ENCODE measurements around the gene WIPI1.
A peak's percentile ranks its signal among the peaks of the same experiment; 100 is the strongest.

Gene WIPI1

DNA sequence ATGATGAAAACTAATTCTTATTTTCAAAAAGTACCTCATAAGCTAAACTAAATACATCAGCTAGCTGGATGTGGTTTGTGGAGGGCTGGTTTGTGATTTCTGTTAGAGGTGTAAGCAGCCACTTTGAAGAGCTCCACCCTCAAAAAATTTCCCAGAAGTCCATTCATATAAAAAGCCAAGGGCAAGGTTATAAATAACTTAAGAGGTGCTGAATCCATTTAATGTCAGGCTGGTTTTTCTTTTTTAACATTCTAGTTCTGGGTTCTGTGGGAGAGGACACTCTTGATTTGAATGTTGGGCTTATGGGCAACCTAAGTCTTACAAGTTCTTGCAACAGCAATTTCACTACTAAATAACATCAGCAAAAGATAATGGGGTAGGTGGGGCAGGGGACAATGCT is 3.4 kb upstream of the WIPI1 start:
- DNase-seq (ENCODE audit: low read depth in 2 of 2) = no peak

DNA sequence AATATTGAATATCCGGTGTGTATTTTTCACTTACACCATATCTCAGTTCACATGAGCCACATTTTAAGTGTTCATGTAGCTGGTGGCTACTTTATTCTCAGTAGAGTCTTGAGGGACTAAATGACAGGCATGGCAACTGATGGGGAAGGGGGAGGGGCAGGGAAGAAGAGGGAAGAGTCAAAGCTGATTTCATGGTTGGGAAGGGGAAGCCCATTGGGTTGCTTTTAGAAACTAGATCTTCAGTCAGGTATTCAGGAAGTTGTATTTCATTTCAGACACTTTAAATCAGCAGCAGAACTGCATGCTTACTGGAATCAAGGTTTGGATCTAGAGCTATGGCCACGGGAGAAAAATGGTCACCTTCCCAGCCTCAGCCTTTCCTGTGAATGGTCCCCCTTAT is 2.9 kb upstream of the WIPI1 start:
- no peak for DNase-seq (ENCODE audit: low read depth in 2 of 2)

GRCh38 chr17:68459037-68459639 is 1.8 kb upstream of the WIPI1 start:
- DNase-seq (ENCODE audit: low read depth in 2 of 2) = no peak

DNA sequence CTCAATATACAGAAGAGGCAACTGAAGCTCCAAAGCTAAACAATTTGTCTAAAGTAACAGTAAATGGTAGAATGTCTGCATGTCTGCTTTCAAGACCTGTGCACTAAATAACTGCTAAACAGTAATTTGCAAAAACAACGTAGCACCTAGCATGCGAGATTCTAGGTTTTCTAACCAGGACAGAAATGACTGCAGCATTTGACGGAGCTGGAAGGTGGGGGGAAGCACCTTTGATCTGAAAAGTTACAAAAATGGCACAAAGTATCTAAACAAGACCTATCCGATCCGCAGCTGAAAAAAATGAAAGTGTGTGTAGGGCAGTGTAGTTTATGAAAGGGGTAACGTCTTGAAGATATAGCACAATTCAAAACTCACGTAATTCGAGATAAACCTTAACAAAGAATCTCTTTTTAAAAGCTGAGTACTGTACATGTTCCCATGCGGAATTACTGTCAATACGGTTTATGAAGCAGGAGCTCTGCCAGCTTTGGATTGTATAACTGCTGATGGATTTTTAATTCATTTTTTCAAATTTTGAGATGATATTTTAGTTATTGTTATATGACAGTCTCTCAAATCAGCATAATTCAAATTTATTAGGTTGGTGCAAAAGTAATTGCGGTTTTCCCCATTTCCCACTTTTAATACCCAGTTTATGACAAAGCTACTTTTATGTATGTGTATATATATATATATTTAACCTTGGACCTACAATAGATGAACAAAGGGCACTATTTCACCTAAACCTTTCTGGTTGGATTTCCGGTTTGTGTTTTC is 1.2 kb upstream of the WIPI1 start:
- DNase-seq (ENCODE audit: low read depth in 2 of 2) = no peak

- DNase-seq (ENCODE audit: low read depth in 2 of 2) = peak; percentile 96
Observed at GRCh38 chr17:68457539-68458259, 403 bp upstream of the WIPI1 start.

DNA sequence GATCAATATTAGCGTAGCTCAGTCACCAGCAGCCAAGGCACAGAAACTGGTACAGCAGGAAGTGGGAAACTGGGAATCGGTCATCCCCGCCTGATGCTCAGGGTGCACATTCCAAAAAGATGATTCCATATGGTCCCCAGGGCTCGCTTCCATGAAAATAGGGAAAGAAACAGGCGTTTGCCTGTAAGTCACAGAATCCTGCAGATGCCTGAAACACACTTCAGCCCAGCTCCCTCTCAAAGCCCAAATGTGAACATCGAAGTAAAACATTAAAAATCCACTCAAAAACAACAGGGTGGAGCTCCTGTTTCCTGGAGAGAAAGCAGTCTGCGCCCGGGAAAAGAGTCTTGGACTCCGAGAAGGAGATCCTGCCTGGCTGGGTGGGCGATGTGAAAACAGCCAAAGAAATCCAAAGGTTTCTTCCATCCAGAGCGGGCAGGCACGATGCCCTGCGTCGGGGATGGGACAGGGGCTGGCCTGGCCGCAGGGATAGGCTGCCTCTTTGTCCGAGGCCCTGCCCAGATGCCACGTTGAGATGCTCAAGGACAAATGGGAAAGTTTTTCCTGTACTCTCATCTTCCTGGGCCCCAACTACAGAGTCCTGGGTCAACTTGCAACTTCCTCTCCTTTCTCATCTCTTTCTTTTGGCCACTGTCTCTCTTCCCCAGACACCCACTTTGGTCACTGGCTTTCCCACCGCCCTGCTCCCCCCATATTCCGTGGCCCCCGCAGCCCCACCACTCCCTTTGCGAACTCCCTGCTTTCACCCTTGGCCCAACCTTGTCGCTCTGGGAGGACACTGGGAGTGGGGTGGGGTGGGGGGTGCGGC is 743 bp downstream of the WIPI1 start:
- DNase-seq (ENCODE audit: low read depth in 2 of 2) = no peak

DNA sequence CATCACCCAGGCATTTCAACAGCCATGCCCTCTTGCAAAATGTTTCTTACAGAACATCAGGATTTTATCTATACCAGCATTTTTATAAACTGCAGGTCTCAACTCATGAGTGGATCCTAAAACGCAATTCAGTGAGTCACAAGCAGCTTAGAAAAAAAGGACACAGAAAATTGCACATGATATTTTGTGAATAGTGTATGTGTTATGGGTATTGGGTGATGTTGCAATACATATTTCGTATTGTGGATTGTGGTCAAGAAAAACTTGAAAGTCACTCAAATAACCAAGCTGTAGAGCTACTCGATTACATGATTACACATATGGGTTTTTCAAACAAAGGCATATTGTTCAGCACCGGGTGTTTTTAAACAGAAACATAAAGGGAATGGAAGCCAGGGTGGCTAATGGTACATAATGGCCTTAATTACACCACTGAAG is 1.4 kb downstream of the WIPI1 start:
- DNase-seq (ENCODE audit: low read depth in 2 of 2) = no peak

DNA sequence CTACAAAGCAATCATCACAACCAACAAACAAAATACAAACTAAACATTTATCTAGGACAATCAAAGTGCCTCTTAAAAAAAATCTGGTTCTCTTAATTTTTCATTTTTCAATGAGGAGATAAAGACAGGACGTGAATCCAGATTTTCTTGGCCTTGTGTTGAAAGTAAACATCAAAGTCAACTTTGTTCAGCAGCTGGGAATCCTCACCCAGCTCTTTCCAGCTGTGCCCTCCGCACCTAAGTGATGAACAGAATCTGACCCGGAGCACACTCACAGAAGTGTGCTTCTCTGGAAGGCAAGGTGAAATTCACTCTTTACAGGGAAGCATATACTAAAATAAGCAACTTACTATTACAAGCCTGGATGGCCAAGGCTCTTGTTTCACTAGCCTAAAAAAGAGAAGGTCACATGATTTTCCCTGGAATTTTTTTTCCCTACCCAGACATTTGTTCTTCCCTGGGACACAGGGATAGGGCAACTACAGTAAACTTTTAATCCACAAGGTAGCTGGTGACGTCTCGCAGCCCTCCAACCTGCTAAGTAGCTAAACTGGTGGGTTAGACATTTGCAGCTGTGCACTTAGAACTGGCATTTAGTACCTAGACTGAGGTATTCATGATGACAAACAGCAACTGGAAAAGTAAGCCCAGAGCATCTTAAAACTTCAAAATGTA is 3.2 kb downstream of the WIPI1 start:
- no peak for DNase-seq (ENCODE audit: low read depth in 2 of 2)

- DNase-seq (ENCODE audit: low read depth in 2 of 2) = no peak
Observed at GRCh38 chr17:68452724-68453290, 4.5 kb downstream of the WIPI1 start.

DNA sequence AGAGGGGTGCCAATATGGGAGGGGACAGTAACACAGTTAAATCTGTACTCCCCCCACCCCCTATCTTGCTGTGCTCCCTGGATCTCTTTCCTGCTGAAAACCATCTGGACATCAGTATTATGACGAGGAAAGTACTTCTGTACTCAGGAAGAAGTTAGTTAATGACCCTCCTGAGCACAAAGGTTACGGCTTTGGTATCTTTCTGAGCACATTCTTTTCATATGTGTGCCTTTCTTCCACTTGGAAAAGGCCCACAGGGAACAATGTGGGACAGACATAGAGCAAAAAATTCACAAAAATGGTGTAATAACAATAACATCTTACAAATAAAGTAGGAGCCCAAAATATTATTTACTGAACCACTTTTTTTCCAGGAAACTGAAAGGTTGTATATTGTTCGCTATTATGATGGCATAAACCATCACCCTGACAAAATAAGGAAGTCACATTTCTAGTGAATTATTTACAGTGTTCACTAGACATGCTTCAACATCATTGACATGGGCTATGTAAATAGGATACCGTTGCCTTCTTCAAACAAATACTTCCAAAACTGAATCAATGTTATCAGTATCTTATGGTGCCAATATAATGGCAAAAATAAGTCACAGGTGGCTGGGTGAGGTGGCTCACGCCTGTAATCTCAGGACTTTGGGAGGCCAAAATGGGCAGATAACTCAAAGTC is 5.5 kb downstream of the WIPI1 start:
- DNase-seq (ENCODE audit: low read depth in 2 of 2) = no peak

GRCh38 chr17:68450801-68451200 is 6.5 kb downstream of the WIPI1 start:
- no peak for DNase-seq (ENCODE audit: low read depth in 2 of 2)

- DNase-seq (ENCODE audit: low read depth in 2 of 2) = no peak
Observed at GRCh38 chr17:68450391-68450790, 6.9 kb downstream of the WIPI1 start.

- DNase-seq (ENCODE audit: low read depth in 2 of 2) = no peak
Observed at GRCh38 chr17:68449021-68449739, 8.1 kb downstream of the WIPI1 start.

- no peak for DNase-seq (ENCODE audit: low read depth in 2 of 2)
Observed at GRCh38 chr17:68446626-68447041, 10.7 kb downstream of the WIPI1 start.

DNA sequence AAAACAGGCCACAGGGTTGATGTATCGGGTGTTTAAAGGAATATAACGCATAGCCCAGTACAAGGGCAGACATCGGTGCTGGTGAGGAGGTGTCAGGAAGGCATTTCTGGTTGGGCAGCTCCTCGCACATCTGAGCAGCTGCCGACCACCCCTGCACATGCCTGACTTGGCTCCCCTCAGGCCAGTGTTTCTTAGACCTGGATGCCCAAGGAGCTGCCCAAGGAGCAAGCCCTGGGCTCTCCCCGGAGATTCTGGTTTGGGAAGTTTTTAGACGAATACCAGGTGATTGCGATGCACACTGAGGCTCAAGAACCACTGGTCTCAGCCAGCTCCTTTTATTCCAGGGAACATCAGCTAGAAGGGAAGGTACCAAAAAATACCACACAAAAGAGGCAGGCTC is 11.6 kb downstream of the WIPI1 start:
- DNase-seq (ENCODE audit: low read depth in 2 of 2) = no peak

GRCh38 chr17:68443972-68444464 is 13.3 kb downstream of the WIPI1 start:
- no peak for DNase-seq (ENCODE audit: low read depth in 2 of 2)

- DNase-seq (ENCODE audit: low read depth in 2 of 2) = no peak
Observed at GRCh38 chr17:68441070-68441770, 16.1 kb downstream of the WIPI1 start.

DNA sequence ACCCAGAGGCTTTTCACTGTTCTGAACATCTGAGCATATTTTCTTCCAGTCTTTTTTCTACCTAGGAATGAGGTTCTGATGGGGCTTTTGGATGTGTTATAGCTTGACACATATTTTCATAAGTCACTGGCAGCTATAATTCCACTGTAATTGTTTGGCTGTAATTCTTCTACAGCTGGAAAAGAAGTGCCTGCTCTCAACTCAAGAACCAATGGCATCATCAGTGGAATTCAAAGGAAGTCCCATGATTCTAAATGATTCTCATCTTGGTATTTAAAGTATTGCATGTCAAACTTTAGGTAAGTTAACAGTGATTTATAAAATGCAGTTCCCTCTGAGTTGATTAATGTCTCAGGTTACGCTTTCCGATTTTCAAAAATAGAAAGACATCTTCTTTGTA is 16.8 kb downstream of the WIPI1 start:
- no peak for DNase-seq (ENCODE audit: low read depth in 2 of 2)
